Measurements from ENCODE around the gene USP22.
"Not testable (repeated sequence)": the region's sequence is repeated elsewhere in the genome, so short reads cannot be mapped to it uniquely, and the experiment has no call there.

DNA sequence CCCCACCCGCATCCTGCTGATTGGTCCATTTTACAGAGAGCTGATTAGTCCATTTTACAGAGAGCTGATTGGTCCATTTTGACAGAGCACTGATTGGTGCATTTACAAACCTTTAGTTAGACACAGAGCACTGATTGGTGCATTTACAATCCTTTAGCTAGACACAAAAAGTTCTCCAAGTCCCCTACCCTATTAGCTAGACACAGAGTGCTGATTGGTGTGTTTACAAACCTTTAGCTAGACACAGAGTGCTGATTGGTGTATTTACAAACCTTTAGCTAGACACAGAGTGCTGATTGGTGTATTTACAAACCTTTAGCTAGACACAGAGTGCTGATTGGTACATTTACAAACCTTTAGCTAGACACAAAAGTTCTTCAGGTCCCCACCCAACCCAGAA is 42.5 kb upstream of the USP22 start:
- not testable (repeated sequence) for TF ChIP-seq POLR2AphosphoS5 (IDR thresholded peaks at IDR 0.05; ENCODE audit: low read depth)
- TF ChIP-seq, protein P1, sequence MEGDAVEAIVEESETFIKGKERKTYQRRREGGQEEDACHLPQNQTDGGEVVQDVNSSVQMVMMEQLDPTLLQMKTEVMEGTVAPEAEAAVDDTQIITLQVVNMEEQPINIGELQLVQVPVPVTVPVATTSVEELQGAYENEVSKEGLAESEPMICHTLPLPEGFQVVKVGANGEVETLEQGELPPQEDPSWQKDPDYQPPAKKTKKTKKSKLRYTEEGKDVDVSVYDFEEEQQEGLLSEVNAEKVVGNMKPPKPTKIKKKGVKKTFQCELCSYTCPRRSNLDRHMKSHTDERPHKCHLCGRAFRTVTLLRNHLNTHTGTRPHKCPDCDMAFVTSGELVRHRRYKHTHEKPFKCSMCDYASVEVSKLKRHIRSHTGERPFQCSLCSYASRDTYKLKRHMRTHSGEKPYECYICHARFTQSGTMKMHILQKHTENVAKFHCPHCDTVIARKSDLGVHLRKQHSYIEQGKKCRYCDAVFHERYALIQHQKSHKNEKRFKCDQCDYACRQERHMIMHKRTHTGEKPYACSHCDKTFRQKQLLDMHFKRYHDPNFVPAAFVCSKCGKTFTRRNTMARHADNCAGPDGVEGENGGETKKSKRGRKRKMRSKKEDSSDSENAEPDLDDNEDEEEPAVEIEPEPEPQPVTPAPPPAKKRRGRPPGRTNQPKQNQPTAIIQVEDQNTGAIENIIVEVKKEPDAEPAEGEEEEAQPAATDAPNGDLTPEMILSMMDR (IDR thresholded peaks at IDR 0.05; ENCODE audit: insufficient read depth, low read length) = not testable (repeated sequence)
